AG04450 (cell line): ENCODE measurements around the gene FBXW7. TPM values are rescaled to one million over a fixed set of nuclear protein-coding genes. Genes with fewer than 3 reads are reported as not detected.

Source experiments
- CTCF ChIA-PET: fragments of 300-600, 350-600 bp; formaldehyde crosslinking; extraction: SDS; loops from one replicate; lab custom pipeline; 2022; ENCODE audit warnings: antibody characterized with exemption, inconsistent platforms; lab: Charles Lee
- POLR2A ChIA-PET: fragments of 350-600 bp; formaldehyde crosslinking; extraction: SDS; loops from one replicate; lab custom pipeline; 2021; ENCODE audit warnings: antibody characterized with exemption, inconsistent platforms; lab: Yijun Ruan, JAX
- DNase-seq: peaks from one replicate; pipeline ENCODE4 v3.0.0-alpha.2; 2011; ENCODE audit warnings: low read depth, low spot score
- H3K27ac ChIP-seq: one replicate; pipeline ENCODE4 v1.5.1; 2012; ENCODE audit warnings: low read depth, low read length, control low read depth
- H3K27me3 ChIP-seq: one replicate; pipeline ENCODE4 v1.6.0; 2012; ENCODE audit warnings: low read length; ENCODE audit not compliant: control insufficient read depth, insufficient read depth
- H3K4me3 ChIP-seq: 2 replicates; pipeline ENCODE4 v1.5.1; 2011; ENCODE audit warnings: mild to moderate bottlenecking, low read depth, low read length, control low read depth
- H3K9me3 ChIP-seq: 2 replicates; pipeline ENCODE4 v1.5.1; 2012; ENCODE audit warnings: low read length; ENCODE audit not compliant: control insufficient read depth, insufficient read depth
- CTCF ChIP-seq: IDR thresholded peaks from 2 replicates; pipeline ENCODE4 v1.5.1; 2011; ENCODE audit warnings: low read depth, low read length, control low read depth, inconsistent platforms
- polyA plus RNA-seq: library from polyadenylated mRNA; depleted of rRNA; stranded (reverse); fragments of >200 nt; gene quantifications from 2 replicates; pipeline ENCODE4 v1.2.3, GENCODE V29; 2011

Gene FBXW7
- polyA plus RNA-seq, 1 experiment, result 16.3 TPM

DNA sequence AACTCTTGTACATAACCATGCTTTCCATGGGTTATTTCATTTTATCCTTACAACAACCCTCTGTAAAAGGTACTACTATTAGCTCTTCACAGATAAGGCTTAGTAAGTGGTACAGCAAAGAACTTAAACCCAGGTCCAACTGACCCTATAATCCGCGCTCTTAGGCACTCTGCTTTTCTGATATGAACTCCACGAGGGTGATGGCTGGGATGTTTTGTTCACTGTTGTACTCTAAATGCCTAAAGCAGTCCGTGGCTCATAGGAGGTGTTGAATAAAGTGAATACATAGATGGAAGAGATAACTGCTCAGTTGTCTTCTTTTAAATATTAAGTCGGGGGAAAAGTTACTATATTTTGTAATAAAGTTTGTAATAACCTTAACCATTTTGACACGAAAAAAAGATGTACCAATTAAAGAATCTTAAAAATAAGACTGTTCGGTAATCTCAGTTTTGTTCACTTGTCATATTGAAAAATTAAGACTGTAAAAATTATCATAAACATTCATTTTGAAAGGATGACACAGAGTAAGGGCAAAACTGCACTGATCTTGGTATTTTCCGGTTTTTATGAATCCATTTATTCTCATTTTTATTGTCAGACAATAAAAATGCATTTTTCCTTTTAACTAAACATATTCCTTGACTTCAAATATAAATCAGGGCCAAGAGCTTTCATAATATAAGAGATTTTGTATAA is 166.5 kb downstream of the FBXW7 start:
- DNase-seq, result no peak
- TF ChIP-seq CTCF, result no peak
- Histone ChIP-seq H3K4me3 (no peak overlapping the region), H3K9me3 (no peaks in the 10 kb centered on the region), H3K27ac (no peak overlapping the region), H3K27me3 (no peaks in the 10 kb centered on the region)
- ChIA-PET POLR2A (no interaction called here), CTCF (interaction anchor here (0.8 to 1.5 kb wide), 8 partner anchors 13 to 769 kb away, joined by 3 to 5 read pairs (median 3); no protein-coding TSS in a partner anchor)

DNA sequence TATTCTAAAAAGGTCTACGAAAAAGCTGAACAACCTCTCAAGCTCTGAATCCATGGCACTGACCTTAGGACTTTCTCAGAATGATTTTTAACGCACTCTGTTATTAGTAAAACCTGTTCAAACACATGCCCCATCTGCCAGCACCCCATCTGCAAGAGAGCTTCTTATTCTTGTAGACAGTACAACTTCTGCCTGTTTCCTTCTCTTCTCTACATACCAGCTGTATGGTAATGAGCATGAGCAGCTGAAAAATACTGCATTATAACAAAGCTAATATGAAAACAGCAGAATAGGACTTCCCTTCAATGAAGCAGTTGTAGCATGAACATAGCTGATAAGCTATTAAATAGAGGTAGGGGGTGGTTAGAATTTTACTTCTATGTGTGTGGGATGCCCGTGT is 167.9 kb downstream of the FBXW7 start:
- no peak for DNase-seq
- Histone ChIP-seq H3K9me3 (no peaks in the 10 kb centered on the region), H3K4me3 (no peak overlapping the region), H3K27me3 (no peaks in the 10 kb centered on the region), H3K27ac (no peak overlapping the region)
- TF ChIP-seq CTCF, result no peak
- ChIA-PET CTCF (interaction anchor here (0.7 to 1.5 kb wide), 4 partner anchors 12 to 1005 kb away, joined by 3 to 4 read pairs (median 3); no protein-coding TSS in a partner anchor), POLR2A (no interaction called here)

DNA sequence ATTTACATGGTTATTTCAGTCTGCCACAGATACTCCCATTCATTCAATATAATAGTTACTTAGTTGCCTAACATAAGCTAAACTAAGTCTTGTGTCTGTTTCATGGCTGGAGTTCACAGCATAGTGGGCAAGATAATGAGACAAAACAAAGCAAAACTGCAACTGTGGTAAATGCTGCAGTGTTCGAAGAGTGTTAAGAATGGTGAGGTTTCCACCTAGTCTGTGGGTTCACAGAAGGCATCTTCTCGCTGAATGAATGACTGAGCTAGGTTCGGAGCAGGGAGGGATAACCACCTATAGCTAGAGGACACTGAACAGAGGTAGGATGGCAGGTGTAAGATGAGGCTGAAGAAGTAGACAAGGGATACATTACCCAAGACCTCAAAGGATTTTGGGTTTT is 171.0 kb downstream of the FBXW7 start:
- H3K27ac ChIP-seq, result no peak overlapping the region
- TF ChIP-seq CTCF, result no peak
- no peak for DNase-seq
- ChIA-PET POLR2A (interaction anchor here (0.9 kb wide), 1 partner anchor 8 kb away, joined by 3 read pairs; no protein-coding TSS in a partner anchor), CTCF (no interaction called here)
- no peaks in the 10 kb centered on the region for H3K9me3 ChIP-seq
- no peak overlapping the region for H3K4me3 ChIP-seq
- H3K27me3 ChIP-seq, result no peaks in the 10 kb centered on the region

DNA sequence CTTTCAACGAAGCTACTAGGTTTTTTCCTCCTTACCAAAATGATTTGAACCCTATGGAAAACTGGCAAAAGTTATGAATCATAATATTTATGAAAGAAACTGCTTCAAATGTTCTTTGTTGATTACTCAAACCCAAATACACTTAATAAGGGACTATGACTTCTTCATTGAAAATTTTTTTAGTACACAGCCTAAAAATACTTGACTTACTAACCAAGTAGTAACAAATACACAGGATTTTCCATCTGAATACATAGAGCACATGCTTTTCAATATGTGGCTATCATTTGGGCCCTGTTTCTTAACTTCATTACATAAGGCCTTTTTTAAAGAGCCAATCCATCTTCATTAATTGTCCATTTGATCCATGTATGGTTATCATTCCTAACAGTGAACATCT is 171.5 kb downstream of the FBXW7 start:
- Histone ChIP-seq H3K9me3 (no peaks in the 10 kb centered on the region), H3K27ac (no peak overlapping the region), H3K4me3 (no peak overlapping the region), H3K27me3 (no peaks in the 10 kb centered on the region)
- ChIA-PET CTCF (no interaction called here), POLR2A (no interaction called here)
- no peak for DNase-seq
- TF ChIP-seq CTCF, result no peak

GRCh38 chr4:152363904-152364303 is 172.0 kb downstream of the FBXW7 start:
- ChIA-PET POLR2A (no interaction called here), CTCF (no interaction called here)
- no peak overlapping the region for H3K4me3 ChIP-seq
- H3K9me3 ChIP-seq, result no peaks in the 10 kb centered on the region
- no peak for TF ChIP-seq CTCF
- DNase-seq, result no peak
- no peak overlapping the region for H3K27ac ChIP-seq
- no peaks in the 10 kb centered on the region for H3K27me3 ChIP-seq
